Hepatocyte (in vitro differentiated cells): ENCODE measurements around the gene SLC41A3.

Source experiments
- EZH2 ChIP-seq: fragments of 200-600 bp; sonication (generic); IDR thresholded peaks from 2 replicates; pipeline ENCODE4 v1.6.1; 2016; ENCODE audit warnings: antibody characterized with exemption, mild to moderate bottlenecking, borderline replicate concordance
- TF ChIP-seq, protein P1 (sequence below): fragments of 200-600 bp; sonication (generic); IDR thresholded peaks from 2 replicates; pipeline ENCODE4 v1.5.1; 2016; ENCODE audit warnings: antibody characterized with exemption, mild to moderate bottlenecking; ENCODE audit not compliant: poor library complexity

DNA sequence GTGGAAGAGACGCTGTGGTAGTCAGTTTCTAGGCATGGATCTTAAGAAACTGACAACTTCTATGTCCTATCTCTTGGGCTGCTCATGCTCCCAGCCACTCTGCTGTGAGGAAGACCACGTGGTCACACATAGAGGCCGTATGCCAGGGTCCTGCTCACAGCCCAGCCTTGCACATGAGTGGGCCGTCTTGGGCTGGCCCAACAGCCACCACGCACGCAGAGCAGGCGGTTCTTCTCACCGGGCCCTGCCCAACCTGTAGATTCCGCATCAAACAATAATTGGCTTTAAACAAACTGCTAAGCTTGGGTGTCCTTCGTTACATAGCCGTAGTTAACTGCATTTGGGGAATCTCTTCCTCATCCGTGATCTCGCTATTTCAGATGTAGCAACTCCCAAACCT lies 26.0 kb downstream of the SLC41A3 start:
- TF ChIP-seq, protein P1, sequence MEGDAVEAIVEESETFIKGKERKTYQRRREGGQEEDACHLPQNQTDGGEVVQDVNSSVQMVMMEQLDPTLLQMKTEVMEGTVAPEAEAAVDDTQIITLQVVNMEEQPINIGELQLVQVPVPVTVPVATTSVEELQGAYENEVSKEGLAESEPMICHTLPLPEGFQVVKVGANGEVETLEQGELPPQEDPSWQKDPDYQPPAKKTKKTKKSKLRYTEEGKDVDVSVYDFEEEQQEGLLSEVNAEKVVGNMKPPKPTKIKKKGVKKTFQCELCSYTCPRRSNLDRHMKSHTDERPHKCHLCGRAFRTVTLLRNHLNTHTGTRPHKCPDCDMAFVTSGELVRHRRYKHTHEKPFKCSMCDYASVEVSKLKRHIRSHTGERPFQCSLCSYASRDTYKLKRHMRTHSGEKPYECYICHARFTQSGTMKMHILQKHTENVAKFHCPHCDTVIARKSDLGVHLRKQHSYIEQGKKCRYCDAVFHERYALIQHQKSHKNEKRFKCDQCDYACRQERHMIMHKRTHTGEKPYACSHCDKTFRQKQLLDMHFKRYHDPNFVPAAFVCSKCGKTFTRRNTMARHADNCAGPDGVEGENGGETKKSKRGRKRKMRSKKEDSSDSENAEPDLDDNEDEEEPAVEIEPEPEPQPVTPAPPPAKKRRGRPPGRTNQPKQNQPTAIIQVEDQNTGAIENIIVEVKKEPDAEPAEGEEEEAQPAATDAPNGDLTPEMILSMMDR = no peak
- no peak for TF ChIP-seq EZH2
